Activated CD4-positive, CD25-positive, alpha-beta regulatory T cell treated with anti-CD3 and anti-CD28 coated beads, Interleukin-2, amount 50 U/mL, for 72 hours (primary cell): ENCODE measurements around the gene PLXNB2.

Source experiments
- DNase-seq: peaks from one replicate; pipeline ENCODE4 v3.0.0; 2021

The PLXNB2 gene

DNA sequence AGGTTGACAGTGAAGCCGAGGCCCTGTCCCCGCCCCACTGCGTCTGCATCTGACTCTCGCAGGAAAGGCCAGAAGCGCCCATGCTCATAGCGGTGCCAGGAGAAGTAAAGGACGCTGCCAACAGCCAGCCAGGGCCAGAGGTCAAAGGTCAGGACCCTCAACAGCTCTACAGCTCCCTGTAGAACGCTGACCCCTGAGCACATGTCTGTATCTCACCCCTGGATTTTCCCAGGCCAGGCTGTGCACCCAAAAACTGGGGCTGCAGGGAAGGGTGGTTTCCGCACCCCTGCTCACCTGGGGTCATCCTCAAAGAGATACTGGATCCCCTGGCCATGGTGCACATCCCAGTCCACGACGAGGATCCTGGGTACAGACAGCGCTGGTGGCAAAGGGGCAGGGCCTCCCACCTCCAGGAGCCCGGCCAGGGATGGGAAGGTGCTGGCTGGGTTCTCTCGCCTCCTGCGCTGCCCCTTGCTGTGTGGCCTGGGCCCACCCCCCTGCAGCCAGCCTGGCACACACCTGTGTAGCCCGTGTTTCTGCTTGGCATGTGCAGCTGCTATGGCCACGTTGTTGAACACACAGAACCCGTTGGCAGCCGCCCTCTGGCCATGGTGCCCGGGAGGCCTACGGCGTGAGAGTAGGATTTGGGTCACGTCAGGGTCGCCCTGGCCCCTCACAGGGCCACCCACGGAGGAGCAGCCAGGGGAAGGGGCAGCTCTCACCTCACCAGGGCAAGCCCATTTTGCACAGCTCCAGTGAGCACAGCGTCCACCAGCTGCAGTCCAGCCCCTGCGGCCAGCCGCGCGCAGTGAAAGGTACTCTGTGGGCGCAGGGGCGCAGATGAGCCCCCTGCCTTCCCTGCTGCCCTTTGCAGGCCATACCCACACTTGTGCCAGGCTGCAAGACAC lies 57.9 kb downstream of the PLXNB2 start:
- no peak for DNase-seq

- no peak for DNase-seq
These were observed 59.0 kb downstream of the PLXNB2 start for GRCh38 chr22:50248196-50249081.

- DNase-seq: no peak
These were observed 59.7 kb downstream of the PLXNB2 start for GRCh38 chr22:50247748-50248147.

- no peak for DNase-seq
These were observed 60.9 kb downstream of the PLXNB2 start for GRCh38 chr22:50246242-50247175.

DNA sequence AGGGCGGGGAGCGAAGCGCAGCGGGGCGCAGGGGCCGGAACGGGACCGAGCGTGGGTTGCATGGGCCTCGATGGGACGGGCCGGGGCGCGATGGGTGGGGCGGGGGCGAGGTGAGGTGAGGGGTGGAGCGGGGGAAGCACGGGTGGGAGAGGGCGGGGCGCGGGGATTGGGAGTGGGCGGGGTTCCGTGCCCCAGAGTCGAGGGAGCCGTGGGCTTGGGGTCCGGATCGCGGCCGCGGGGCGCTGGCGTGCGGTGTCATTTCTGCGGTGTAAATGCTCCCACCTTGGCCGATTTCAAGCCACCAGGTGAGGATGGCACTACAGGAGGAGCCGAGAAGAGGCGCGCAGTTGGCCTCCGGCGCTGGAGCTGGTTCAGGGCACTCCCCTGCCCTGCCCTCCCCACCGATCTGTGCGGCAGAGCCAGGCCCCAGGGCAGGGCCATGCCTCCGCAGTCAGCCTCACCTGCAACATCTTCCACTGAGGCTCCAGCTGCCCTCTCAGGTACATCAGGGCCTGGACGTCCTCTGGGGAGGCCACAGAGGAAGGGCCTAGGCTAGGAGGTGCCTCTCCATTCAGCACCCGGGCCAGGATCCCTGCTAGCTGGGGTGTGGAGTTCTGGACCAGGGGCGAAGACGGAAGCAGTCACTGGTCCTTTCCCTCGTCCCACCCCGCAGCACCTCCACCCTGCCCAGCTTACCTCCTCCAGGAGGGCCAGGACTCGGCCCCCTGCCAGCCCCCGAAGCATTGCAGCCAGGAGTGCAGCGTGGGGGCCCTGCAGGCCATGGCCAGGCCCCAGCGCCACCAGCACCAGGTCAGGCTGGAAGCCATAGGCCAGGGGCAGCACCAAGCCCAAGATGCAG lies 62.0 kb downstream of the PLXNB2 start:
- no peak for DNase-seq

GRCh38 chr22:50244420-50245213 lies 62.8 kb downstream of the PLXNB2 start, which contains the start of gene TUBGCP6:
TSS of gene TUBGCP6 (minus strand) at chr22:50245023. CDS start at chr22:50244459, 564 bp downstream.
- peak; percentile 93 for DNase-seq

GRCh38 chr22:50243685-50244419 lies 63.6 kb downstream of the PLXNB2 start:
- DNase-seq: no peak

GRCh38 chr22:50242406-50242949 lies 65.0 kb downstream of the PLXNB2 start:
- no peak for DNase-seq

GRCh38 chr22:50238755-50239154 lies 68.7 kb downstream of the PLXNB2 start:
- no peak for DNase-seq

GRCh38 chr22:50236731-50237409 lies 70.6 kb downstream of the PLXNB2 start:
- DNase-seq: no peak

DNA sequence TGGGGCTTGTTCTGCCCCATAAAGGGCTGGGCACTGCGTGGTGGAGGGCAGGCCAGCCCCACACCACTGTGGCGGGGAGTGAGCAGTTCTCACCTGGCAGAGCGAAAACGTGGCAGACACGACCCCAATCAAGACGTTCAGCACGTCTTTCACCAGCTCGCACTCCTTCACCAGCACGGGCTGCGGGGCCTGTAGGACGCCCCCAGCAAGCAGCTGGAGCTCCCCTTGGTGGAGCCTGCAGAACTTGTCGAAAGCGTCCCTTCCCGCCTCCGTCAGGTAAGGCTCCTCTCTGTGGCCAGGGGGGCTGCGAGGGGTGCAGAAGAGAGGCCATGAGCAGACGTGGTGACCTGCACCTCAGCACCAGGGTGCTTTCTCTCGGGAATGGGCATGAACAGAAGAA lies 74.2 kb downstream of the PLXNB2 start:
- no peak for DNase-seq

GRCh38 chr22:50232481-50233151 lies 74.8 kb downstream of the PLXNB2 start:
- DNase-seq: no peak

DNA sequence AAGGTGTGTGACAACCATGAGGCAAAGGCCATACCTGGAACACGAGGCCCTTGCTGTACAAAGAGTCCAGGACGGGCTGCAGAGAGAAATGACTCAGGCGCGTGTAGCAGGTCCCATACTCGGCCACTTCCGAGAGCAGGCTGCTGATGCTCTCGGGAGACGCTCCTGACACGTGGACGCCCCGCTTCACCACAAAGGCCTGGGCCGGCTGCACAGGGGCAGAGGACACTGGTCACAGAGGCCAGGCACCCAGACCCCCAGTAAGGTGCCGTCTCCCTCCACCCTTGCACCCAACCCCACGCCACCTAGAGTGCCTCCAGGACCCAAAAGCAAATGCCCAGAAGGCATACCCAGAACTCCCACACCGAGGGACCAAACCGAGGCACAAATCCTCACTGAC lies 78.1 kb downstream of the PLXNB2 start:
- no peak for DNase-seq

DNA sequence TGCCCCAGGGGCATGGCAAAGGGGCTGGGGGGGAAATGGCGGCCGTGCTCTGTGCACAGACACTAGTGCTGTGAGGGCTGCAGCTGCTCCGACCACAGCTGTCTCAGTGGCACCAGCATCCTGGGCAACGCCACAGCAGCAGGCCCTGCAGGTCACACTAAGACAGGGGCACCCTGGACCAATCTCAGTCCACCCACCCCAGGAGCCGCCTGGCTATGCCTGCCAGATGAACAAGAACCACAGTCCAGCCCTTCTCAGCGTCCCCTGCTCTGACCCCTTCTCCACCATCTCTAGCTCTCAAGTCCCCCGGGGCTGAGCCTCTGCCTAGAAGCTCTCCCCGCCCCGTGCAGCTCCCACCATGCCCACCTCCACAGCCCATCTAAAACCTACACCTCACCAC lies 79.1 kb downstream of the PLXNB2 start:
- DNase-seq: no peak

- DNase-seq: no peak
These were observed 79.7 kb downstream of the PLXNB2 start for GRCh38 chr22:50227579-50228215.

DNA sequence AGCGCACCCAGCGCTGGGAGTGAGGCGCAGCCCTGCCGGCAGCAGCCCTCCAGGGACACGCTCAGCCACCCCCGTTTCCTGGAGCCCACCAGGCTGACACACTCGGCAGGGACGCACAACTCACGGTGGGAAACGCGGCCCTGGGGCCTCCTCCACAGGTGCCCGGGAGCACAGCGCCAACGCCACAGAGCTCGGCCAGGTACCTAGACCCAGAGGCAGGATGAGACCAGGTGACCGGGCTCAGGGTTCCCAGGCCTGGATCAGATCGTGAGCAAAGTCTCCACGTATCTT lies 80.6 kb downstream of the PLXNB2 start:
- DNase-seq: no peak

DNA sequence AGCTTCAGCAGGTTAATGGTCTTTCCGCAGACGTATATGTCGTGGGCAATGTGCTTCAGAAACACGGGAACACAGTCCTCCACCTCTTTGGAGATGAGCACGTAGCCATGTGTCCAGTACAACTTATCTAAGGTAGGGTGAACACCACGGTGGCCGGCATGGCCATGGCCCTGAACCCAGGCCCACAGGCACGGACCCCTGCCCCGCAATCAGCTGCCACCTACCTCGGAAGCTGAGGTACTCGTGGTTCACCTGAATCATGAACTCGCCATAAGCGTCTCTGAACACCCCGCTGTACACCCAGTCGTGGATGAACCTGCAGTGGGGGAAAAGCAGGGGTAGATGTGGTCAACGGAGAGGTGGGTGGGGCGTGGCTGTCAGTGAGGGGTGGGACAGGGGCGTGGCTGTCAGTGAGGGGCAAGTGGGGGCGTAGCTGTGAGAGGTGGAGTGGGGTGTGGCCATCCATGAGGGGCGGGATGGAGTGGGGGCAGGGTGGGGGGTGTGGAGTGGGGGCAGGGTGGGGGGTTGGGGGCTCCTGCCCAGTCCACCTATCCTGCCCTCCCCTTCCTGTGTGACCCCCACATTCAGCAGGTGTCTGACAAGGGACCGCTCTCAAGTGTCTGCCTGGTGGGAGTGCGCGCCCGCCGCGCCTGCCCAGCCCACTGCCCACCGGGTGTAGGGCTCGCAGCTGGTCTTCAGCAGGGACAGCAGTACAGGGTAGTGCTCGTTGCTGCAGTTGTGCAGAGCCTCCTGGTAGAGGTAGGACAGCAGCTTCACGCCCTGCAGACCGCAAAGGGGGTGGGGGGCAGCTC lies 81.2 kb downstream of the PLXNB2 start:
- DNase-seq: no peak
